Activated T-cell treated with anti-CD3 and anti-CD28 coated beads for 48 hours (primary cell): ENCODE data around the gene MESD.

Experiments
- DNase-seq: peaks from one replicate; pipeline ENCODE4 v3.0.0-alpha.2; 2020; ENCODE audit warnings: low read depth

MESD gene

GRCh38 chr15:80904998-80905397, 84.6 kb downstream of the MESD start:
- DNase-seq = no peak

- no peak for DNase-seq
These were observed 87.3 kb downstream of the MESD start for GRCh38 chr15:80902298-80902801.

- DNase-seq = no peak
These were observed 91.6 kb downstream of the MESD start for GRCh38 chr15:80898040-80898439.
